Tibial nerve (tissue), 3 donors: Measurements from ENCODE around the gene ZNF521.

Experiments used
- POLR2A ChIP-seq, 2 donors: fragments of 450-650 bp; IDR thresholded peaks; one replicate each; pipeline ENCODE4 v1.6.1; 2017; ENCODE audit warnings: antibody characterized with exemption in 2 of 2, mild to moderate bottlenecking in 2 of 2, moderate library complexity in 2 of 2
- TF ChIP-seq, protein P1 (sequence below), 5 experiments: fragments of 200-600 bp in 3 of 5; fragments of 450-650 bp in 2 of 5; sonication (generic) in 3 of 5; IDR thresholded peaks; one replicate each; pipeline ENCODE4 v1.5.1; 2016 to 2019; ENCODE audit warnings: antibody characterized with exemption in 5 of 5, mild to moderate bottlenecking in 3 of 5, moderate library complexity in 2 of 5

DNA sequence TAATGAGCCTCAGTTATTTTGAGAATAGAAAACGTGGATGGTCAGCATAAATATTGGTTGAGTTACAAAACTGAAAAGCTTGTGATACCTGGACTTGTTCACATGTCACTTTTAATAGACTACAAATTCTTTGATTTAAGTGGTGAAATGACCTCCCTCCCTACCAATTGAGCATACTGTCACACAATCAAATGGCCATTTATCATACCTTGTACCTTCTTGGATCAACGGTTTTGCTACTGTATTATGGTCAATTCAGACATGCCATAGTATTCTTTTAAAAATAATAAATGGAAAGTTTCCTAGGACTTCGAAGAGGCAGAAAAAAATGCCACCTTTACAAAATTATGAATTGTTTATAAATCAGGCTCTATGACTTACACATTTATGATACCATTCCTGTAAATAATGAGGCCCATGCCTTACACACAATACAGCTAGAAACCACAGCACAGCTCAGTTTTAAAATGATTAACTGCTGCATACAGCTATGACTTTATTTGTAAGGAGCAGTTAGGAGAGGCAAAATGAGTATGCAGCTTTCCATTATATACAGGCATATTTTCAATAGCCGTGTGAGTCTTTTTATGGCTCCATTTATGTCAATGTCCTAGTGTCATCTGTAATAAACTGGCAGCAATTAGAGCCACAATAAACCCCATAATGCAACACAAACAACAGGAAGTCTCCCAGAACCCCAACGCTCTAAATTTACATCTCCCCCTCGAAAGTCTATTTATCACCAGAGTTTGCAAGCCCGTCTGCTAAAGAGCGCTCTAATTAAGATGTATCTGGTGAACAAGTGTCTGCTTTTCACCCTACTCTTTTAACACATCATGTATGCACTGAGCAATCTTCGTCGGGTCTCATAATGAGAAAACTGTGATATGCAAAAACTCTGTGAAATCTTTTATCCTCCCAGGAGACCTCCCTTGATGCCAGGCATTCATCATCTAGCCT, 176.1 kb downstream of the ZNF521 start:
- TF ChIP-seq POLR2A (IDR thresholded peaks at IDR 0.05): no peak
- TF ChIP-seq, protein P1, sequence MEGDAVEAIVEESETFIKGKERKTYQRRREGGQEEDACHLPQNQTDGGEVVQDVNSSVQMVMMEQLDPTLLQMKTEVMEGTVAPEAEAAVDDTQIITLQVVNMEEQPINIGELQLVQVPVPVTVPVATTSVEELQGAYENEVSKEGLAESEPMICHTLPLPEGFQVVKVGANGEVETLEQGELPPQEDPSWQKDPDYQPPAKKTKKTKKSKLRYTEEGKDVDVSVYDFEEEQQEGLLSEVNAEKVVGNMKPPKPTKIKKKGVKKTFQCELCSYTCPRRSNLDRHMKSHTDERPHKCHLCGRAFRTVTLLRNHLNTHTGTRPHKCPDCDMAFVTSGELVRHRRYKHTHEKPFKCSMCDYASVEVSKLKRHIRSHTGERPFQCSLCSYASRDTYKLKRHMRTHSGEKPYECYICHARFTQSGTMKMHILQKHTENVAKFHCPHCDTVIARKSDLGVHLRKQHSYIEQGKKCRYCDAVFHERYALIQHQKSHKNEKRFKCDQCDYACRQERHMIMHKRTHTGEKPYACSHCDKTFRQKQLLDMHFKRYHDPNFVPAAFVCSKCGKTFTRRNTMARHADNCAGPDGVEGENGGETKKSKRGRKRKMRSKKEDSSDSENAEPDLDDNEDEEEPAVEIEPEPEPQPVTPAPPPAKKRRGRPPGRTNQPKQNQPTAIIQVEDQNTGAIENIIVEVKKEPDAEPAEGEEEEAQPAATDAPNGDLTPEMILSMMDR (IDR thresholded peaks at IDR 0.05): no peak
